ENCODE measurements around the gene CLSTN2.

DNA sequence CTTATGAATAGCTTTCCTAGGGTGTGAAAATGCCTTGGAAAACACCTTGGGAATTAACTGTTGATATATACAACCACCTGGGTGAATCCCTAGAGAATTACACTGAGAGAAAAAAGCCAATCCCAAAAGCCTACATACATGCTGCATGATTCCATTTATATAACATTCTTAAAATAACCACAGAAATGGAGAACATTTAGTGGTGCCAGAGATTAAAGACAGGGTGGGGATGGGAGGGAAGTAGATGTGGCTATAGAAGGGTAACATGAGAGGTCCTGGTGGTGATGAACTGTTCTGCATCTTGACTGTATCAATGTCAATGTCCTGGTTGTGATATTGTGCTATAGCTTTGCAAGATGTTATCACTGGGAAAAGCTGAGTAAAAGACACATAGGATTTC, 291.0 kb downstream of the CLSTN2 start:
- TF ChIP-seq, protein P1, sequence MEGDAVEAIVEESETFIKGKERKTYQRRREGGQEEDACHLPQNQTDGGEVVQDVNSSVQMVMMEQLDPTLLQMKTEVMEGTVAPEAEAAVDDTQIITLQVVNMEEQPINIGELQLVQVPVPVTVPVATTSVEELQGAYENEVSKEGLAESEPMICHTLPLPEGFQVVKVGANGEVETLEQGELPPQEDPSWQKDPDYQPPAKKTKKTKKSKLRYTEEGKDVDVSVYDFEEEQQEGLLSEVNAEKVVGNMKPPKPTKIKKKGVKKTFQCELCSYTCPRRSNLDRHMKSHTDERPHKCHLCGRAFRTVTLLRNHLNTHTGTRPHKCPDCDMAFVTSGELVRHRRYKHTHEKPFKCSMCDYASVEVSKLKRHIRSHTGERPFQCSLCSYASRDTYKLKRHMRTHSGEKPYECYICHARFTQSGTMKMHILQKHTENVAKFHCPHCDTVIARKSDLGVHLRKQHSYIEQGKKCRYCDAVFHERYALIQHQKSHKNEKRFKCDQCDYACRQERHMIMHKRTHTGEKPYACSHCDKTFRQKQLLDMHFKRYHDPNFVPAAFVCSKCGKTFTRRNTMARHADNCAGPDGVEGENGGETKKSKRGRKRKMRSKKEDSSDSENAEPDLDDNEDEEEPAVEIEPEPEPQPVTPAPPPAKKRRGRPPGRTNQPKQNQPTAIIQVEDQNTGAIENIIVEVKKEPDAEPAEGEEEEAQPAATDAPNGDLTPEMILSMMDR (IDR thresholded peaks at IDR 0.05; ENCODE audit: low read depth, low read length, poor library complexity, severe bottlenecking): no peak
- TF ChIP-seq EZH2phosphoT487 (IDR thresholded peaks at IDR 0.05; ENCODE audit: borderline replicate concordance, low read length): no peak

All from DOHH2 (cell line).